HepG2 (cell line): ENCODE results near the gene GFPT1. TPM values are rescaled to one million over a fixed set of nuclear protein-coding genes. Genes with fewer than 3 reads are reported as not detected.

Experiments
- DRAP1 ChIP-seq: IDR thresholded peaks from 2 replicates; pipeline ENCODE4 v1.6.1; 2016; ENCODE audit warnings: missing genetic modification reagents, missing compliant biosample characterization
- ELF4 ChIP-seq: sonication (generic); formaldehyde crosslinking; IDR thresholded peaks from 2 replicates; pipeline ENCODE4 v1.5.0; 2020; ENCODE audit warnings: missing genetic modification reagents, mild to moderate bottlenecking, moderate library complexity, borderline replicate concordance
- GTF2F1 ChIP-seq: fragments of 150-350 bp; IDR thresholded peaks from 2 replicates; pipeline ENCODE4 v1.6.1; 2014; ENCODE audit warnings: low read length
- HBP1 ChIP-seq: IDR thresholded peaks from 2 replicates; pipeline ENCODE4 v1.6.1; 2016; ENCODE audit warnings: low read depth, control low read depth
- MATR3 ChIP-seq: sonication (generic); formaldehyde crosslinking; IDR thresholded peaks from 2 replicates; pipeline ENCODE4 v1.4.0; 2020; ENCODE audit warnings: missing genetic modification reagents
- MAZ ChIP-seq, 2 experiments: sonication (generic) in 1 of 2; formaldehyde crosslinking in 1 of 2; IDR thresholded peaks; 2 replicates each; pipeline versions ENCODE4 v1.5.0 to v1.6.1; 2012 to 2020; ENCODE audit warnings: low read depth in 2 of 2, mild to moderate bottlenecking in 2 of 2, borderline replicate concordance in 1 of 2, improper control_type of control experiment in 1 of 2, low read length in 1 of 2, missing genetic modification reagents in 1 of 2, moderate library complexity in 1 of 2
- SNAPC5 ChIP-seq: sonication (generic); formaldehyde crosslinking; IDR thresholded peaks from 2 replicates; pipeline ENCODE4 v1.8.1; 2023; ENCODE audit warnings: mild to moderate bottlenecking, missing genetic modification reagents, borderline replicate concordance
- U2AF1 ChIP-seq: fragments of 200-400 bp; formaldehyde crosslinking; optimal IDR thresholded peaks from 2 replicates; pipeline ENCODE3; 2017; ENCODE audit warnings: mild to moderate bottlenecking, low read depth, low read length
- XBP1 ChIP-seq: sonication (generic); formaldehyde crosslinking; IDR thresholded peaks from 2 replicates; pipeline ENCODE4 v1.5.0; 2020; ENCODE audit warnings: missing genetic modification reagents
- ZNF609 ChIP-seq: sonication (generic); formaldehyde crosslinking; IDR thresholded peaks from 2 replicates; pipeline ENCODE4 v1.4.0; 2020; ENCODE audit warnings: mild to moderate bottlenecking, missing genetic modification reagents, borderline replicate concordance
- ZNF766 ChIP-seq: sonication (generic); formaldehyde crosslinking; IDR thresholded peaks from 2 replicates; pipeline ENCODE4 v1.5.0; 2020; ENCODE audit warnings: missing genetic modification reagents, borderline replicate concordance
- polyA plus RNA-seq, 8 experiments: library from polyadenylated mRNA; depleted of rRNA in 3 of 8; stranded (reverse) in 7 of 8; unstranded in 1 of 8; fragments of >200 nt; fragmentation: Illumina TruSeq in 4 of 8; extraction: Trizol in 4 of 8; gene quantifications; 2 replicates each; pipeline versions ENCODE4 v1.2.1 to v1.2.3, GENCODE V29; 2011 to 2016; ENCODE audit warnings: low read depth in 4 of 8, missing spikeins in 1 of 8, mixed read lengths in 1 of 8; ENCODE audit not compliant: insufficient read depth in 1 of 8
- total RNA-seq, 5 experiments: library from RNA; depleted of rRNA; stranded (reverse); fragments of >200 nt; fragmentation: Illumina TruSeq; extraction: Trizol; gene quantifications; 2 replicates each; pipeline ENCODE4 v1.2.3, GENCODE V29; 2016; ENCODE audit warnings: low read depth in 1 of 5
- TF ChIP-seq, protein P1 (sequence below): sonication (generic); formaldehyde crosslinking; IDR thresholded peaks from 2 replicates; pipeline ENCODE4 v1.5.0; 2020; ENCODE audit warnings: missing genetic modification reagents
- TF ChIP-seq, protein P2 (sequence below): sonication (generic); formaldehyde crosslinking; IDR thresholded peaks from 2 replicates; pipeline ENCODE4 v1.9.0; 2021; ENCODE audit warnings: missing genetic modification reagents, mild to moderate bottlenecking, borderline replicate concordance
- TF ChIP-seq, protein P3 (sequence below): sonication (generic); formaldehyde crosslinking; IDR thresholded peaks from 2 replicates; pipeline ENCODE4 v1.4.0; 2020; ENCODE audit warnings: mild to moderate bottlenecking, low read depth, missing genetic modification reagents
- TF ChIP-seq, protein P4 (sequence below): sonication (generic); formaldehyde crosslinking; IDR thresholded peaks from 2 replicates; pipeline ENCODE4 v1.8.1; 2023; ENCODE audit warnings: mild to moderate bottlenecking, moderate library complexity, missing genetic modification reagents

GFPT1 gene
- total and polyA plus RNA-seq, 2 of the 13 experiments (the other 11 are each of a cell fraction or from before 2014, with no cell fraction given): 24.0 to 84.9 TPM

GRCh38 chr2:69279931-69280681 is 106.9 kb downstream of the GFPT1 start (continued):
- TF ChIP-seq, protein P1, sequence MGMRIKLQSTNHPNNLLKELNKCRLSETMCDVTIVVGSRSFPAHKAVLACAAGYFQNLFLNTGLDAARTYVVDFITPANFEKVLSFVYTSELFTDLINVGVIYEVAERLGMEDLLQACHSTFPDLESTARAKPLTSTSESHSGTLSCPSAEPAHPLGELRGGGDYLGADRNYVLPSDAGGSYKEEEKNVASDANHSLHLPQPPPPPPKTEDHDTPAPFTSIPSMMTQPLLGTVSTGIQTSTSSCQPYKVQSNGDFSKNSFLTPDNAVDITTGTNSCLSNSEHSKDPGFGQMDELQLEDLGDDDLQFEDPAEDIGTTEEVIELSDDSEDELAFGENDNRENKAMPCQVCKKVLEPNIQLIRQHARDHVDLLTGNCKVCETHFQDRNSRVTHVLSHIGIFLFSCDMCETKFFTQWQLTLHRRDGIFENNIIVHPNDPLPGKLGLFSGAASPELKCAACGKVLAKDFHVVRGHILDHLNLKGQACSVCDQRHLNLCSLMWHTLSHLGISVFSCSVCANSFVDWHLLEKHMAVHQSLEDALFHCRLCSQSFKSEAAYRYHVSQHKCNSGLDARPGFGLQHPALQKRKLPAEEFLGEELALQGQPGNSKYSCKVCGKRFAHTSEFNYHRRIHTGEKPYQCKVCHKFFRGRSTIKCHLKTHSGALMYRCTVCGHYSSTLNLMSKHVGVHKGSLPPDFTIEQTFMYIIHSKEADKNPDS (CRISPR knock-in tag): peak; percentile 86; the same call in 1 of the 2 replicates
- TF ChIP-seq DRAP1 (CRISPR knock-in tag) (no peak), HBP1 (CRISPR knock-in tag) (no peak), ZNF766 (no peak), XBP1 (CRISPR knock-in tag) (no peak), SNAPC5 (no peak), ELF4 (no peak), MAZ (IDR thresholded peaks at IDR 0.05; ENCODE audit: borderline replicate concordance, low read depth, low read length) (no peak), MAZ (CRISPR knock-in tag; IDR thresholded peaks at IDR 0.05; ENCODE audit: low read depth) (0 out of 2 replicates have a peak, but pooled peaks have one; percentile 32), ZNF609 (CRISPR knock-in tag) (peak; percentile 14; the same call in 1 of the 2 replicates), U2AF1 (no peak), GTF2F1 (no peak), MATR3 (CRISPR knock-in tag) (no peak)
- TF ChIP-seq, protein P2, sequence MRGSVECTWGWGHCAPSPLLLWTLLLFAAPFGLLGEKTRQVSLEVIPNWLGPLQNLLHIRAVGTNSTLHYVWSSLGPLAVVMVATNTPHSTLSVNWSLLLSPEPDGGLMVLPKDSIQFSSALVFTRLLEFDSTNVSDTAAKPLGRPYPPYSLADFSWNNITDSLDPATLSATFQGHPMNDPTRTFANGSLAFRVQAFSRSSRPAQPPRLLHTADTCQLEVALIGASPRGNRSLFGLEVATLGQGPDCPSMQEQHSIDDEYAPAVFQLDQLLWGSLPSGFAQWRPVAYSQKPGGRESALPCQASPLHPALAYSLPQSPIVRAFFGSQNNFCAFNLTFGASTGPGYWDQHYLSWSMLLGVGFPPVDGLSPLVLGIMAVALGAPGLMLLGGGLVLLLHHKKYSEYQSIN (CRISPR knock-in tag): no peak
- TF ChIP-seq, protein P3, sequence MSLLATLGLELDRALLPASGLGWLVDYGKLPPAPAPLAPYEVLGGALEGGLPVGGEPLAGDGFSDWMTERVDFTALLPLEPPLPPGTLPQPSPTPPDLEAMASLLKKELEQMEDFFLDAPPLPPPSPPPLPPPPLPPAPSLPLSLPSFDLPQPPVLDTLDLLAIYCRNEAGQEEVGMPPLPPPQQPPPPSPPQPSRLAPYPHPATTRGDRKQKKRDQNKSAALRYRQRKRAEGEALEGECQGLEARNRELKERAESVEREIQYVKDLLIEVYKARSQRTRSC (CRISPR knock-in tag): no peak
- TF ChIP-seq, protein P4, sequence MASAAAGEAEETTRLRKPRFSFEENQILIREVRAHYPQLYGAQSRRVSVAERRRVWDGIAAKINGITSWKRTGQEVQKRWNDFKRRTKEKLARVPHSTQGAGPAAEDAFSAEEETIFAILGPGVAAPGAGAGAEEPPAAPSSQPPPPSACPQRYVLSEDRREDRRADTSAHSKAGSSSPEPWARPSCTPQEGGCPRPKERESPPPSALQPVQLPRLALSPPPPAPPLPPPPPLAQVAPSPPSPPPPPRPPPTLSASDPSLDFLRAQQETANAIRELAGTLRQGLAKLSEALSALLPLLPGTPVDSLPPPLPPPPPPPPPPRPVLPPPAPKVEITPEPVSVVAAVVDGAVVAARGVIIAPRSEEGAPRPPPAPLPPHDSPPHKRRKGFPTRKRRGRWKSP (CRISPR knock-in tag): no peak
